Astrocyte (in vitro differentiated cells and primary cell): ENCODE data around the gene PFDN6.

Experiments used
- CTCF ChIP-seq: IDR thresholded peaks from 2 replicates; pipeline ENCODE4 v1.5.1; 2011; ENCODE audit warnings: low read depth, mild to moderate bottlenecking, inconsistent platforms, low read length, moderate library complexity; ENCODE audit not compliant: insufficient read depth
- EZH2 ChIP-seq: IDR thresholded peaks from 2 replicates; pipeline ENCODE4 v1.6.1; 2012; ENCODE audit warnings: mild to moderate bottlenecking, low read length, inconsistent platforms; ENCODE audit not compliant: insufficient read depth

GRCh38 chr6:33323623-33323948 lies 34.2 kb downstream of the PFDN6 start:
- TF ChIP-seq CTCF (no peak), EZH2 (no peak)
